MM.1S (cell line): ENCODE data around the gene NUP210.

ENCODE experiments used
- DNase-seq: peaks from one replicate; pipeline ENCODE4 v3.0.0-alpha.2; 2015
- H2AFZ ChIP-seq: fragments of 300-600 bp; sonication (generic); 2 replicates; pipeline ENCODE4 v1.6.0; 2016; ENCODE audit warnings: antibody characterized with exemption, low read length
- H3F3A ChIP-seq: fragments of 300-600 bp; sonication (generic); 2 replicates; pipeline ENCODE4 v1.6.1; 2016; ENCODE audit warnings: mild to moderate bottlenecking, antibody characterized with exemption, low read length, moderate library complexity, mixed read lengths; ENCODE audit not compliant: insufficient read depth
- H3K27ac ChIP-seq: fragments of 300-600 bp; sonication (generic); 2 replicates; pipeline ENCODE4 v1.5.1; 2016; ENCODE audit warnings: mild to moderate bottlenecking, low read length
- H3K27me3 ChIP-seq: fragments of 300-600 bp; sonication (generic); replicated peaks from 2 replicates; pipeline ENCODE4 v1.6.0; 2016; ENCODE audit warnings: low read length; ENCODE audit not compliant: insufficient read depth
- H3K36me3 ChIP-seq: fragments of 300-600 bp; sonication (generic); replicated peaks from 2 replicates; pipeline ENCODE4 v1.6.1; 2016; ENCODE audit warnings: mild to moderate bottlenecking, low read length, mixed read lengths; ENCODE audit not compliant: insufficient read depth
- H3K4me1 ChIP-seq: fragments of 300-600 bp; sonication (generic); 2 replicates; pipeline ENCODE4 v1.6.1; 2016; ENCODE audit warnings: low read length, mixed read lengths
- H3K4me2 ChIP-seq: fragments of 300-600 bp; sonication (generic); 2 replicates; pipeline ENCODE4 v1.6.0; 2016; ENCODE audit warnings: low read depth, low read length
- H3K4me3 ChIP-seq: fragments of 300-600 bp; sonication (generic); 2 replicates; pipeline ENCODE4 v1.5.1; 2016; ENCODE audit warnings: low read length, mixed read lengths
- H3K79me2 ChIP-seq: fragments of 300-600 bp; sonication (generic); 2 replicates; pipeline ENCODE4 v1.6.1; 2016; ENCODE audit warnings: mixed run types, low read length, mixed read lengths
- H3K9ac ChIP-seq: fragments of 300-600 bp; sonication (generic); 2 replicates; pipeline ENCODE4 v1.6.1; 2016; ENCODE audit warnings: low read length, mixed read lengths
- H3K9me2 ChIP-seq: fragments of 300-600 bp; sonication (generic); replicated peaks from 2 replicates; pipeline ENCODE4 v1.6.1; 2016; ENCODE audit warnings: mild to moderate bottlenecking, low read length, mixed read lengths; ENCODE audit not compliant: insufficient read depth
- H3K9me3 ChIP-seq: fragments of 300-600 bp; sonication (generic); replicated peaks from 2 replicates; pipeline ENCODE4 v1.6.1; 2016; ENCODE audit warnings: mild to moderate bottlenecking, low read length, mixed read lengths; ENCODE audit not compliant: insufficient read depth
- H4K20me1 ChIP-seq: fragments of 300-600 bp; sonication (generic); 2 replicates; pipeline ENCODE4 v1.6.1; 2016; ENCODE audit warnings: mild to moderate bottlenecking, low read length, moderate library complexity, mixed read lengths; ENCODE audit not compliant: insufficient read depth
- CTCF ChIP-seq: fragments of 300-600 bp; sonication (generic); IDR thresholded peaks from 2 replicates; pipeline ENCODE4 v1.5.1; 2016; ENCODE audit warnings: antibody characterized with exemption, low read length, mixed read lengths
- EZH2 ChIP-seq: fragments of 300-600 bp; sonication (generic); optimal IDR thresholded peaks from 2 replicates; pipeline ENCODE3; 2017; ENCODE audit warnings: low read depth, mild to moderate bottlenecking, antibody characterized with exemption, low read length, mixed read lengths
- EZH2phosphoT487 ChIP-seq: fragments of 300-600 bp; sonication (generic); IDR thresholded peaks from 2 replicates; pipeline ENCODE4 v1.6.1; 2018; ENCODE audit warnings: antibody characterized with exemption, low read length

Gene NUP210

GRCh38 chr3:13269711-13270378 lies 150.3 kb downstream of the NUP210 start:
- Histone ChIP-seq H3K9me3 (no peaks in the 10 kb centered on the region), H3F3A (no peaks in the 10 kb centered on the region)

GRCh38 chr3:13268961-13269441 lies 151.1 kb downstream of the NUP210 start:
- Histone ChIP-seq H3K4me3 (no peak overlapping the region), H3K4me1 (no peaks in the 10 kb centered on the region), H2AFZ (no peak overlapping the region), H3K4me2 (no peak overlapping the region), H3K9me2 (no peaks in the 10 kb centered on the region), H3K27me3 (no peaks in the 10 kb centered on the region), H3K9ac (no peak overlapping the region), H3F3A (no peaks in the 10 kb centered on the region), H3K9me3 (no peaks in the 10 kb centered on the region), H3K79me2 (no peaks in the 10 kb centered on the region), H3K36me3 (no peaks in the 10 kb centered on the region), H3K27ac (no peak overlapping the region), H4K20me1 (no peaks in the 10 kb centered on the region)
- DNase-seq = no peak
- no peak for TF ChIP-seq CTCF
- no peak for TF ChIP-seq EZH2
- no peak for TF ChIP-seq EZH2phosphoT487

More at GRCh38 chr3:13269711-13270378, 150.3 kb downstream of the NUP210 start:
- Histone ChIP-seq H3K9me2 (no peaks in the 10 kb centered on the region), H3K79me2 (no peaks in the 10 kb centered on the region), H3K27me3 (no peaks in the 10 kb centered on the region), H3K4me1 (no peaks in the 10 kb centered on the region), H2AFZ (no peak overlapping the region), H3K9ac (no peak overlapping the region), H3K27ac (no peak overlapping the region), H3K4me3 (no peak overlapping the region), H3K4me2 (no peak overlapping the region), H3K36me3 (no peaks in the 10 kb centered on the region), H4K20me1 (no peaks in the 10 kb centered on the region)
- TF ChIP-seq EZH2 (no peak), CTCF (no peak), EZH2phosphoT487 (no peak)
- no peak for DNase-seq

- Histone ChIP-seq H3K4me3 (no peak overlapping the region), H3K9me2 (no peaks in the 10 kb centered on the region), H3K27ac (no peak overlapping the region), H3F3A (no peaks in the 10 kb centered on the region), H3K27me3 (no peaks in the 10 kb centered on the region), H3K4me1 (no peaks in the 10 kb centered on the region), H3K79me2 (no peaks in the 10 kb centered on the region), H2AFZ (no peak overlapping the region), H3K36me3 (no peaks in the 10 kb centered on the region), H3K9ac (no peak overlapping the region), H4K20me1 (no peaks in the 10 kb centered on the region), H3K9me3 (no peaks in the 10 kb centered on the region), H3K4me2 (no peak overlapping the region)
- no peak for DNase-seq
- TF ChIP-seq EZH2phosphoT487 = no peak
- TF ChIP-seq CTCF = no peak
- no peak for TF ChIP-seq EZH2
These were observed 152.0 kb downstream of the NUP210 start for GRCh38 chr3:13268120-13268519.
